Stimulated activated CD4-positive, alpha-beta T cell treated with anti-CD3 and anti-CD28 coated beads, Interleukin-15, amount 100 ng/mL, for 48 hours (primary cell): Measurements from ENCODE around the gene MYADML2.
"Not testable (repeated sequence)": the region's sequence is repeated elsewhere in the genome, so short reads cannot be mapped to it uniquely, and the experiment has no call there.

Experiments used
- DNase-seq, 2 donors: peaks; one replicate each; pipeline ENCODE4 v3.0.0-alpha.2; 2020; ENCODE audit warnings: low read depth in 2 of 2

The MYADML2 gene, protein sequence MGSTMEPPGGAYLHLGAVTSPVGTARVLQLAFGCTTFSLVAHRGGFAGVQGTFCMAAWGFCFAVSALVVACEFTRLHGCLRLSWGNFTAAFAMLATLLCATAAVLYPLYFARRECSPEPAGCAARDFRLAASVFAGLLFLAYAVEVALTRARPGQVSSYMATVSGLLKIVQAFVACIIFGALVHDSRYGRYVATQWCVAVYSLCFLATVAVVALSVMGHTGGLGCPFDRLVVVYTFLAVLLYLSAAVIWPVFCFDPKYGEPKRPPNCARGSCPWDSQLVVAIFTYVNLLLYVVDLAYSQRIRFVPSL

GRCh38 chr17:81947189-81947588 lies at the start of gene MYADML2:
TSS of gene MYADML2 (minus strand) at chr17:81947233. CDS start at chr17:81941741, 5,492 bp downstream.
- DNase-seq: no peak

DNA sequence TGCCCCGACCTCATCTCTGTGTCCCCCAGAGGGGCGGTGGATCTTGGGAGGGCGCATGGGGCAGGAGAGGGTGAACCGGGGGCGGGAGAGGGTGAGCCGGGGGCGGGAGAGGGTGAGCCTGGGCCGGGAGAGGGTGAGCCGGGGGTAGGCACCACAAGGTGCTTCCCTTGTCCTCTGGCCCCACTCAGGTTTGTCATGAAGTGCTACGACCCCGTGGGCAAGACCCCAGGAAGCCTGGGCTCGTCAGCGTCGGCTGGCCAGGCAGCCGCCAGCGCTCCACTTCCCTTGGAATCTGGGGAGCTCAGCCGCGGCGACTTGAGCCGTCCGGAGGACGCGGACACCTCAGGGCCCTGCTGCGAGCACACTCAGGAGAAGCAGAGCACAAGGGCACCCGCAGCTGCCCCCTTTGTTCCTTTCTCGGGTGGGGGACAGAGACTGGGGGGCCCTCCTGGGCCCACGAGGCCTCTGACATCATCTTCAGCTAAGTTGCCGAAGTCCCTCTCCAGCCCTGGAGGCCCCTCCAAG lies 49.3 kb upstream of the MYADML2 start:
- no peak for DNase-seq

GRCh38 chr17:81995463-81996231 lies 48.6 kb upstream of the MYADML2 start:
- DNase-seq: no peak

DNA sequence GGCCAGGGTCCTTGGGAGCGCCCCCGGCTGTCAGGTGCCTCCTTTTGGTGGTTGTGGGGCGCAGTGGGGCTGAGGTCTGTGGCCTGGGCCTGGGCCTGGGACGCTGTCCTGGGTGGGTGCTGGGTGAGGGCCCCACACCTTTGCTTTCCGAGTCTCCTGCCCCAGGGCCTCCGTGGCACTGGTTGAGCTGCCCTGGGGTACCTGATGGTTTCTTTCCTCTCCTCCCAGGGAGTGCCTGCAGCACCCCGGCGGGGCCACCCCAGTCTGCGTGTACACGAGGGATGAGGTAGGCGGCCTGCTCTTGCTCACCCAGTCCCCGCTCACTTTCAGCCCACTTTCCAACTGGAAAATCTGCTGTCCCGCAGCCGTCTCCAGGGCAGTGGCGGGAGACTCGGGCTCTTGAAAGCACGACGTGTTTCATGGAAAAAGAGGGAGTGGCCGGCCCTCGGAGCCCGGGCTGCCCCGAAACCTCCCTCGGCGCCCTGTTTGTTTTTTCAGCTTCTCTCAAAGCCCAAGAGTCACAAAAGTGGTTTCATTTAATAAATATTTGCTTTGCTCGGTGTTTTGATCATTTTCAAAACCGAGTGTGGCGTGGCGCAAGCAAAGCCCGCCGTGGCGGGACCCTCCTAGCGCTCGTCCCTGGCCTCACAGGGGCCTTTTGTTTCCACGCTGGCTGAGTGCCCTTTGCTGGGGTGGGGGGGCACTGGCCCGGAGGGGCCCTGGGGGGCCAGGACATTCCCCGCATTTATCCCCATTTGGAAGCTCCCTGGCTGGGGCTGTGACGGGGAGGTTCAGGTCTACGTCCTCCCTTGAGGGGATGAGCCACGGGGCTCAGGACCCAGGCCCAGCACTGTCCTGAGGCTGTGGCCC lies 47.8 kb upstream of the MYADML2 start:
- no peak for DNase-seq

DNA sequence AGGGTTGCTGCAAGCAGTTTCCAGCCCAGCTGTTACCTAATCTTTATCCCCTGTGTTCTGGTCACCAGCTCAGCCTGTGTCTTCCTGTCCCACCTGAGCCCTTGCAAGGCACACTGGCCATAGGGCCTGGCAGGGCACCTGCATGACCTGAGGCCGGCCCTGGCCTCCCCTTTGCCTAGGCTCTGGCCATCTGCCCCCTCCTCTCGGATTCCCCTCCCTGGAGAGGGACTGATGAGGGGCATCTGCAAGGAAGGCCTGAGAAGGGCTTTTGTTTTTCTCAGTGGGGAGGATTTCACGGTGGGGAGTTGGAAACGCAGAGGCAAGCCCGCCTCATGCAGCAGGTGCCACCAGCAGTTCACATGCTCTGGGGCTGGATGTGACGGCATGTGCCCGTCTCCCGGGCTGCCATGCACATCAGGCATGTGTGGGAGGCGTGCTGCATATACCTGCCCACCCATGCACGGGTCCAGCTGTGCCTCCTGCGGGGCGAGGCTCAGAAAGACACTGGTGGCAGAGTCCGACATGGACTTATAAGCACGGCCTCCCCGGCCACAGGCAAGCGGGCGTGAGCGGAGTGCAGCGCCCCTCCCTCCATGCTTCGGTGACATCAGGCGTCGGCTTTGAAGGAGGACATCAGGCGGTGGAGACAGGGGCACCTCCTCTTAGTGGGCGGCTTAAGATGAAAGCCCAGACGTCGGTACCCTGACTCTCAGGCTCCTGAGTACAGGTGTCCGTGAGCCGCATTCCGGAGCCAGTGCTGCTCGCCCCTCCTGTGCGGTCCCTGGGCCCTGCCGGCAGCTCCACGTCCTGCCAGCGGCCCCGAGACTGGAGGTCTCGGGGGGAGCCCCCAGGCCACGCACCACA lies 46.9 kb upstream of the MYADML2 start:
- DNase-seq: no peak

- DNase-seq: no peak
Observed at GRCh38 chr17:81992306-81993102, 45.5 kb upstream of the MYADML2 start.

GRCh38 chr17:81991684-81992305 lies 44.8 kb upstream of the MYADML2 start:
- no peak for DNase-seq

- DNase-seq: no peak
Observed at GRCh38 chr17:81990836-81991683, 44.0 kb upstream of the MYADML2 start.

DNA sequence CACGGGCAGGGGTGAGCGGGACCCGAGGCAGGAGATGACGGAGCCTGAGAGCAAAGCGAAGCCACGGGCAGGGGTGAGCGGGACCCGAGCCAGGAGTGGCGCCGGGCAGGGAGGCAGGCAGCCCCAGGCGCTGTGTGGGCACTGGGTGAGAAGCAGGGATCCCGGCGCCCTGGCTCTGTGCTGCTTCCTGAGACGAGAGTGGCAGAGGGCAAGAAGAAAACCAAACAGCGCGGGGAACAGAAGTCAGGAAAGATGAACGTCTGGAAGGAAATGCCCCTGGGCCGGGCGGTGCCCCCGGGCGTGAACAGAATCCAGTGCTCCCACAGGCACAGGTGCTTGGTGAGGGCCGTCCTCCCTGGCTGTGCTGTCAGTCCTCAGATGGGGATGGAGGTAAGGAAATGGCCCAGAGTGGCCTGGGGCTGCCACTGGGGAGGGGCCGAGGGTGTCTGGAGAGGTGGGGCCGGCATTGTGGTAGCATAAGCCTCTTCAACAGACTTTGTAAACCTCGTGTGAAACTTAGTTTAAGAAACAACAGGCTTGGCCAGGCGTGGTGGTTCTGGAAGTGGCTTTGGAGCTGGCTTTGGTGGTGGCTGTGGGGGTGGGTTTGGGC lies 40.2 kb upstream of the MYADML2 start:
- DNase-seq: no peak

DNA sequence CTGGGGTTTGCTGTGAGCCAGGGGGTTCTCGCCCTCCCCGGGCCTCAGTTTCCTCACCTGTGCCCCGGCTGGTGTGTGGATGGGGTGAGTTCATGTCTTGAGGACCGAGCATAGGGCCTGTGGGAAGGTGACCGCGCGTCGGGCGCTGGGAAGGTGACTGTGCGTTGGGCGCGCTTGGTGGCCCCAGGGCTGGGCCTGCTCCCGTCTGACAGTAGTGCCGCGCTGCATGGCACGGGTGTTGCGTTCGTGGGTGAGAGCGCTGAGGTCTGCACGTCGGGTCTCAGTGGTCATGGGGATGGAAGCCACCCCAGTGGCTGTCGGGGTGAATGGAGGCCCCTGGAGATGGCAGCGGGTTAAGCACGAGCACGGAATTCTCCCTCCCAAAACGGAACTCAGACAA lies 39.6 kb upstream of the MYADML2 start:
- DNase-seq: no peak

- no peak for DNase-seq
Observed at GRCh38 chr17:81984773-81985410, 37.9 kb upstream of the MYADML2 start.

DNA sequence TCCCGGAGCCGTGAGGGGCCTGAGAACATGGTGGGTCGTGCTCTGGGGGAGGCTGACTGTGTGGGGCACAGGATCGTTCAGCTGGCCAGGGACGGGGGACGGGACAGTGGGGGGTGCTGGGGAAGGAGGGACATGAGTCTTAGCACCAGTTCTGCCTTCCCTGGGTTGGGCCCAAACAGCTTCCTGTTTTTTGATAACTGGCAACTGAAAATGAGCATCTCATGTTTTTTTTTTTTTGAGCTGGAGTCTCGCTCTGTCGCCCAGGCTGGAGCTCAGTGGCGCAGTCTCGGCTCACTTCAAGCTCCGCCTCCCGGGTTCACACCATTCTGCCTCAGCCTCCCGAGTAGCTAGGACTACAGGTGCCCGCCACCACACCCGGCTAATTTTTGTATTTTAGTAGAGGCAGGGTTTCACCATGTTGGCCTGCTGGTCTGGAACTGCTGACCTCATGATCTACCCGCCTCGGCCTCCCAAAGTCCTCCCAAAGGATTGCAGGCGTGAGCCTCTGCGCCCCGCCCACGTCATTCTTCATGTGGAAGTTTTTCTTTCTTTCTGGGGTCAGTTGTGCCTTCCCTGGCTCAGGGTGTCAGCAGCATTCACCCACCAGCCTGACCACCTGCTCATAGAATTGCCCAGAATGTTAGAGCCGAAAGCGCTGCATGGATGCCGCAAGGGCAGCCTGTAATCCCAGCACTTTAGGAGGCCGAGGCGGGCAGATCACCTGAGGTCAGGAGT lies 36.8 kb upstream of the MYADML2 start:
- DNase-seq: no peak

DNA sequence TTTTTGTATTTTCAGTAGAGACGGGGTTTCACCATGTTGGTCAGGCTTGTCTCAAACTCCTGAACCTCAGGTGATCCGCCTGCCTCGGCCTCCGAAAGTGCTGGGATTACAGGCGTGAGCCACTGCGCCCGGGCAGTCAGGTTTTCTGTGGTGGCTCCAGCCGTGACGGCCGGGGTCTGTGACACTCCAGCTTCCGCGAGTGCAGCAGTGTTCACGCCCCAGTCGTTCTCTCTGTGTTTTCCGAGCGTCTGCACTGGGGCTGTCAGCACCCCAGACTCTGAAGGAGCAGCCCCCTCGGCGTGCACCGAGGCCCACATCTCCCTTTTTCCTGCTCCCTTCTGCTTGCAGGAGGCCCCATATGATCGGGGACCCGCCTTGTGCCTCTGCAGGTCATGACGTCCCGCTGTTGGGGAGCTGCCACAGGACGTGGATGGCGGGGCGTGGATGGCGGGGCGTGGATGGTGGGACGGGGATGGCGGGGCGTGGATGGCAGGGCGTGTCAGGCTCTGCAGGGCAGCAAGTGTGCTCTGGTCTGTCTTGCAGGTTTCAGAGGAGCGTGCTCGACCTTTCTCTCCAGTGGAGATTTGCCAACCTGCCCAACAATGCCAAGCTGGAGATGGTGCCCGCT lies 36.1 kb upstream of the MYADML2 start:
- DNase-seq: no peak

DNA sequence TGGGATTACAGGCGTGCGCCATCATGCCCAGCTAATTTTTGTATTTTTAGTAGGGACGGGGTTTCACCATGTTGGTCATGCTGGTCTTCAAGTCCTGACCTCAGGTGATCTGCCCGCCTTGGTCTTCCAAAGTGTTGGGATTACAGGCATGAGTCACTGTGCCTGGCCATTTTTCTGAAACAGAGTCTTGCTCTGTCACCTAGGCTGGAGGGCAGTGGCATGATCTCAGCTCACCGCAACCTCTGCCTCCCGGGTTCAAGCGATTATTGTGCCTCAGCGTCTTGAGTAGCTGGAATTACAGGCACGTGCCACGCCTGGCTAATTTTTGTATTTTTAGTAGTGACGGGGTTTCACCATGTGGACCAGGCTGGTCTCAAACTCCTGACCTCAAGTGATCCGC lies 34.5 kb upstream of the MYADML2 start:
- DNase-seq: not testable (repeated sequence)

DNA sequence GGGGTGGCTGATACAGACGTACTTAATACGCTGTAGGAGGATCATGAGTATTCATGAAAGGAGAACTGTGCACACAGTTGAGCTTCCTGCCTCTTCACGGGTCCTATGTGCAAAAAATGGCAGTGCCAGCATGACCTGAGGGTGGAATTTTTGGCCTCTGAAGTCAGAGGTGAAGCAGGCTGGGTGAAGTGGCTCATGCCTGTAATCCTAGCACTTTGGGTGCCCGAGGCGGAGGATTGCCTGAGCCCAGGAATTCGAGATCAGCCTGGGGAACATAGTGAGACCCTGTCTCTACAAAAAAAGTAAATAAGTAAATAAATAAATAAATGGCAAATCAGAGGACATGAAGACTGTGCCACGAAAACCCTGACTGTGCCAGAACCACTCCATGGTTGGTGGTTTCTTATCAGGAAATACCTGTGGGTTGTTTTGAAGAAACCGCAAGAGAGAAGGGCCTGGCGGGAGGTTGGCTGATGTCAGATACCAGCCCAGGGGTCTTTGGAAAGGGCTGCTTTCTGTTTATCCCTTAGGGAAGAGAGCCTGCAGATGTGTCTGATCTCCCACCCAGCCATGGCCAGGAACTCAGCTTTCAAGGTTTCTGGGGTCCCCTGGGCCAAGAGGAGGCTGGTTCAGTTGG lies 33.8 kb upstream of the MYADML2 start:
- DNase-seq: no peak

DNA sequence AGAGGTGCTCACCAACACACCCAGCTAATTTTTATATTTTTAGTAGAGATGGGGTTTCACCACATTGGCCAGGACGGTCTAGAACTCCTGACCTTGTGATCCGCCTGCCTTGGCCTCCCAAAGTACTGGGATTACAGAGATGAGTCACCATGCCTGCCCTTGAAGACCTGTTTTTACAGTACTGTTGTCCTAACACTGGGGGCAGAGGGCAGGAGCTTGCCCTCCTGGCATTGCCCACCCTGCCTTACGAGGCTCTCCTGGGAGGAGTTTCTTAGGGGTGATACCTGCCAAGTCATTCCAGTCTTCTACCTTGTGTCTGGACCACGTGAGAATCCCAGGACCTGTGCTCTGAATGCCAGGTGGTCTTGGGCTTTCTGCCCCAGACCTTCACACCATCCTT lies 33.1 kb upstream of the MYADML2 start:
- DNase-seq: no peak
